Ishikawa (cell line): ENCODE results near the gene UTP11.

Experiments
- CEBPB ChIP-seq: IDR thresholded peaks from 2 replicates; pipeline ENCODE4 v1.6.1; 2012
- CREB1 ChIP-seq: IDR thresholded peaks from 2 replicates; pipeline ENCODE4 v1.6.1; 2012; ENCODE audit warnings: low read depth
- EGR1 ChIP-seq: IDR thresholded peaks from 2 replicates; pipeline ENCODE4 v1.6.1; 2012
- EP300 ChIP-seq: IDR thresholded peaks from 2 replicates; pipeline ENCODE4 v1.6.1; 2012; ENCODE audit warnings: borderline replicate concordance
- FOXM1 ChIP-seq: IDR thresholded peaks from 2 replicates; pipeline ENCODE4 v1.6.1; 2012; ENCODE audit warnings: low read depth, borderline replicate concordance
- NFIC ChIP-seq: IDR thresholded peaks from 2 replicates; pipeline ENCODE4 v1.6.1; 2012
- RAD21 ChIP-seq: IDR thresholded peaks from 2 replicates; pipeline ENCODE4 v1.6.1; 2012; ENCODE audit warnings: low read depth
- TAF1 ChIP-seq: IDR thresholded peaks from 2 replicates; pipeline ENCODE4 v1.6.1; 2012; ENCODE audit warnings: low read depth, mild to moderate bottlenecking
- TCF12 ChIP-seq: IDR thresholded peaks from 2 replicates; pipeline ENCODE4 v1.6.1; 2012; ENCODE audit warnings: low read depth
- TEAD4 ChIP-seq: IDR thresholded peaks from 2 replicates; pipeline ENCODE4 v1.6.1; 2012
- YY1 ChIP-seq: IDR thresholded peaks from 2 replicates; pipeline ENCODE4 v1.6.1; 2012; ENCODE audit warnings: low read depth
- ZBTB7A ChIP-seq: IDR thresholded peaks from 2 replicates; pipeline ENCODE4 v1.6.1; 2012; ENCODE audit warnings: low read depth
- TF ChIP-seq, protein P1 (sequence below): IDR thresholded peaks from 2 replicates; pipeline ENCODE4 v1.6.1; 2012
- TF ChIP-seq, protein P2 (sequence below): IDR thresholded peaks from 2 replicates; pipeline ENCODE4 v1.6.1; 2012
- TF ChIP-seq, protein P3 (sequence below): IDR thresholded peaks from 2 replicates; pipeline ENCODE4 v1.6.1; 2012; ENCODE audit warnings: low read depth, mild to moderate bottlenecking

The UTP11 gene

DNA sequence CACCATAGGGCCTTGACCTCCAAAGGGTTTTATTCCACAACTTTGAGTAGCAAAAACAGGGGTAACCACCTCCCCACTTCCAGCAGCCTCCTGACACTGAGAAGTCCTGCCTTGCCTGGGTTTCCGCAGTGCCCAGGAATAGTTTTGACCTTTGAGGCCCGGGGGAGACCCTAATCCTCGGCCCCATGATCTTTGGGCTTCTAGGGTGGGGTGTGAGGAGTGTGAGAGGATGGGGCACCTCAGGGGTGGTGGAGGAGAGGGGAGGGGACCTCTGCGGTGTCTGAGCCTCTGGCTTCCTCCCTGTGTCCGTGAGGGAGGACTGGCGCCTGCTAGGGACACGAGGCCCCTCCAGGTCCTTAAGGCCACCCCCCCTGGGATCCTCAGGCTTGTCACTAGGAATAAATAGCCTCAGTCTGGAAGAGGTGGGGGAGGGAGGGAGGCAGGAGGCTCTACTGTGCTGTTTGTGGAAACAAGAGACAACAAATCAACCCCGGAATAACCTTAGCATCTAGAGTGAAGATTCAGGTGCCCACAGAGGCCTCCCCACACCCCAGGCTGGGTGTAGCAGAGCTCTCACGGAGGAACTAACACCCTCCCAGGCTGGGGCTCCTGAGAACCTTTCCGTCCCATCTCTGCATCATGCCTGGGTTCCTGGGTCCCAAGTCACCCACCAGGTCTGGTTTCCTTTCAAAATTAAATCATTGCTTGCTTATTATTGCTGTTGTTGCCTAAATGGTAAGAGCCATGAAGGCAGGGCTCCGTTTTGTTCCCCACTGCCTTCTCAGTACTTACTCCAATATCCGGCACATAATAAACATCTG, 6.3 kb upstream of the UTP11 start:
- TF ChIP-seq TAF1 (no peak), EGR1 (no peak), ZBTB7A (no peak), CREB1 (no peak), TEAD4 (no peak), TCF12 (no peak), NFIC (no peak), CEBPB (no peak)
- TF ChIP-seq, protein P1, sequence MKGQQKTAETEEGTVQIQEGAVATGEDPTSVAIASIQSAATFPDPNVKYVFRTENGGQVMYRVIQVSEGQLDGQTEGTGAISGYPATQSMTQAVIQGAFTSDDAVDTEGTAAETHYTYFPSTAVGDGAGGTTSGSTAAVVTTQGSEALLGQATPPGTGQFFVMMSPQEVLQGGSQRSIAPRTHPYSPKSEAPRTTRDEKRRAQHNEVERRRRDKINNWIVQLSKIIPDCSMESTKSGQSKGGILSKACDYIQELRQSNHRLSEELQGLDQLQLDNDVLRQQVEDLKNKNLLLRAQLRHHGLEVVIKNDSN = no peak

DNA sequence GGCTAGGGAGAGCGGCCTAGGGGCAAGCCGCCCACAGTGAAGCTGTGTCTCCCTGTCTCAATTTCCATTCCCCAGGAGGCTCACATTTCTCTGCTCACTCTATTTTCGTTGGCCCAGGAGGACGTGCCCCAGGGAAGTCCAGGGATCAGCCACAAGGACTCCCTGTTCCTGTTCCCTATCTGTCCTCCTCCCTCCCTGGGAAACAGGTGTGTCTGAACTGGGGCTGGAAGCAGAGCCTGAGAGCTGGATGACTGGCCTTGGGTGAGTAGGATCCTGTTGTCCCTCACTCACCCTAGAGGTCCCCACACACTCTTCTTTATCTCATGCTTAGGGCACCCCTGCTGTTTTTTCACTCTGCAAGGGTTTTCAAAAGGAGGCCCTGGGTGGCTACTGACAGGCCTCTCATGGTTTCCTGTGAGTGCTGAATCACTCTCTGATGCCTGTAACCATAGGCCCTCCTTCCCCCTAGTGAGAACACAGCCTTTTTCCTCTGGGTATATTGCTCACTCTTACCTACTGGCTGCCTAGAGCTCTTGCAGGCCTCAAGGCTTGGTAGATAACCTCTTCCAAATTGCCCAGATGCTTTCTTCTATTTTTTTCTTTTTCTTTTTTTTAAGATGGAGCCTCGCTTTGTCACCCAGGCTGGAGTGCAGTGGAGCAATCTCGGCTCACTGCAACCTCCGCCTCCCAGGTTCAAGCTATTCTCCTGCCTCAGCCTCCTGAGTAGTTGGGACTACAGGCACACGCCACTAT, 3.3 kb upstream of the UTP11 start:
- TF ChIP-seq CREB1 (no peak), EP300 (no peak), TEAD4 (no peak), TCF12 (no peak), TAF1 (no peak), YY1 (no peak), RAD21 (no peak), FOXM1 (no peak), ZBTB7A (no peak)
- TF ChIP-seq, protein P1 = no peak

DNA sequence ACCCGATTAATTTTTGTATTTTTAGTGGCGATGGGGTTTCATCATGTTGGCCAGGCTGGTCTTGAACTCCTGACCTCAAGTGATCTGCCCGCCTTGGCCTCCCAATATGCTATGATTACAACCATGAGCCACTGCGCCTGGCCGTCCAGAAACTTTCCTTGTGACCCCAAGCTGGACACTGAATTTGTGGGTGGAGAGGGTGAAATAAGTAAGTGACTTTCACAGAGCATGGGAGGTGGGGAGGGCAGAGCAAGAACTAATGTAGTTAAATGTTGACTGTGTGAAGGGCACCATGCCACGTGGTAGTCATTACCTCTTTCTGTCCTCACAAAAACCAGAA, 2.7 kb upstream of the UTP11 start:
- TF ChIP-seq CEBPB = no peak
- no peak for TF ChIP-seq ZBTB7A

DNA sequence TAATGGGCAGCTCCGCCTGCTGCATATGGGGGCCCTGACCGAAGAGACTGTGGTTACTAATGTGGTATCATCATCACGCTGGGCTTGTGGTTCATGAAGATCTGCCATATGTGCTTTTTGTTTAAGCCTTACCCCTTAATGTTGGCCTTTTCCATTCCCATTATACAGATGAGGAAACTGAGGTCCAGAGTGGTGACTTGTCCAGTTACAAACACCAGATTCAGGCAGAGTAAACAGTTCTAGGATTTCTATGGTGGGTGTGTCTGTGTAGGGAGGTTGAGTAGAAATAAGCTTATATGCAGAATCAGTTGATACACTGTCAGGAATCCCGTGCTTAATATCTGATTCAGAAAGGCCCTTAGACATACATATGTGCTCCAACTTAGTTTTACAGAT, 691 bp downstream of the UTP11 start:
- TF ChIP-seq EGR1 = no peak
- no peak for TF ChIP-seq CEBPB
- no peak for TF ChIP-seq TAF1
- no peak for TF ChIP-seq FOXM1
- no peak for TF ChIP-seq CREB1
- TF ChIP-seq RAD21 = no peak
- TF ChIP-seq, protein P1 = no peak
- TF ChIP-seq, protein P2, sequence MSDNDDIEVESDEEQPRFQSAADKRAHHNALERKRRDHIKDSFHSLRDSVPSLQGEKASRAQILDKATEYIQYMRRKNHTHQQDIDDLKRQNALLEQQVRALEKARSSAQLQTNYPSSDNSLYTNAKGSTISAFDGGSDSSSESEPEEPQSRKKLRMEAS = no peak
- no peak for TF ChIP-seq EP300
- no peak for TF ChIP-seq NFIC
- TF ChIP-seq TEAD4 = no peak
- no peak for TF ChIP-seq YY1
- TF ChIP-seq ZBTB7A = no peak
- TF ChIP-seq TCF12 = no peak

DNA sequence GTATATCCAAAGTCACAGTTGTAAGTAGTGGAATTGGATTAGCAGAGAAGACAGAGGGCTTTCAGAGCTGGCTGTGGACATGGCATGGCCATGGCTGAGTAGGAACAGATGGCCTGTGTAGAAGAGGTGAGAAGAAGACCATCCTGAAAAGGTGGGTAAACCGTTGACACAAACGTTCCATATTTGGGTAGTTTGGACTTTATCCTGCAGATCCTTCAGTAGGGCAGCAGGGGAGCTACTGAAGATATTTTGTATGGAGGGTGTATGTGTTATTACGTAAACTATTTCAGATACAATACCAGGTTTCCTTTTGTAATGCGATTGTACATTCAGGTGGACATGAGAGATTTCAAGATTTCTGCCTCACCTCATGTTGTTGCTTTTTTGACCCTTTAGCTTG, 1.6 kb downstream of the UTP11 start:
- TF ChIP-seq FOXM1 = no peak
- no peak for TF ChIP-seq YY1
- TF ChIP-seq CEBPB = no peak
- TF ChIP-seq TAF1 = no peak
- TF ChIP-seq, protein P2 = no peak
- no peak for TF ChIP-seq NFIC
- no peak for TF ChIP-seq EGR1
- TF ChIP-seq ZBTB7A = no peak
- TF ChIP-seq EP300 = no peak
- TF ChIP-seq CREB1 = no peak
- no peak for TF ChIP-seq TCF12
- TF ChIP-seq, protein P1 = no peak
- TF ChIP-seq RAD21 = no peak
- TF ChIP-seq, protein P3, sequence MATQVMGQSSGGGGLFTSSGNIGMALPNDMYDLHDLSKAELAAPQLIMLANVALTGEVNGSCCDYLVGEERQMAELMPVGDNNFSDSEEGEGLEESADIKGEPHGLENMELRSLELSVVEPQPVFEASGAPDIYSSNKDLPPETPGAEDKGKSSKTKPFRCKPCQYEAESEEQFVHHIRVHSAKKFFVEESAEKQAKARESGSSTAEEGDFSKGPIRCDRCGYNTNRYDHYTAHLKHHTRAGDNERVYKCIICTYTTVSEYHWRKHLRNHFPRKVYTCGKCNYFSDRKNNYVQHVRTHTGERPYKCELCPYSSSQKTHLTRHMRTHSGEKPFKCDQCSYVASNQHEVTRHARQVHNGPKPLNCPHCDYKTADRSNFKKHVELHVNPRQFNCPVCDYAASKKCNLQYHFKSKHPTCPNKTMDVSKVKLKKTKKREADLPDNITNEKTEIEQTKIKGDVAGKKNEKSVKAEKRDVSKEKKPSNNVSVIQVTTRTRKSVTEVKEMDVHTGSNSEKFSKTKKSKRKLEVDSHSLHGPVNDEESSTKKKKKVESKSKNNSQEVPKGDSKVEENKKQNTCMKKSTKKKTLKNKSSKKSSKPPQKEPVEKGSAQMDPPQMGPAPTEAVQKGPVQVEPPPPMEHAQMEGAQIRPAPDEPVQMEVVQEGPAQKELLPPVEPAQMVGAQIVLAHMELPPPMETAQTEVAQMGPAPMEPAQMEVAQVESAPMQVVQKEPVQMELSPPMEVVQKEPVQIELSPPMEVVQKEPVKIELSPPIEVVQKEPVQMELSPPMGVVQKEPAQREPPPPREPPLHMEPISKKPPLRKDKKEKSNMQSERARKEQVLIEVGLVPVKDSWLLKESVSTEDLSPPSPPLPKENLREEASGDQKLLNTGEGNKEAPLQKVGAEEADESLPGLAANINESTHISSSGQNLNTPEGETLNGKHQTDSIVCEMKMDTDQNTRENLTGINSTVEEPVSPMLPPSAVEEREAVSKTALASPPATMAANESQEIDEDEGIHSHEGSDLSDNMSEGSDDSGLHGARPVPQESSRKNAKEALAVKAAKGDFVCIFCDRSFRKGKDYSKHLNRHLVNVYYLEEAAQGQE = no peak

DNA sequence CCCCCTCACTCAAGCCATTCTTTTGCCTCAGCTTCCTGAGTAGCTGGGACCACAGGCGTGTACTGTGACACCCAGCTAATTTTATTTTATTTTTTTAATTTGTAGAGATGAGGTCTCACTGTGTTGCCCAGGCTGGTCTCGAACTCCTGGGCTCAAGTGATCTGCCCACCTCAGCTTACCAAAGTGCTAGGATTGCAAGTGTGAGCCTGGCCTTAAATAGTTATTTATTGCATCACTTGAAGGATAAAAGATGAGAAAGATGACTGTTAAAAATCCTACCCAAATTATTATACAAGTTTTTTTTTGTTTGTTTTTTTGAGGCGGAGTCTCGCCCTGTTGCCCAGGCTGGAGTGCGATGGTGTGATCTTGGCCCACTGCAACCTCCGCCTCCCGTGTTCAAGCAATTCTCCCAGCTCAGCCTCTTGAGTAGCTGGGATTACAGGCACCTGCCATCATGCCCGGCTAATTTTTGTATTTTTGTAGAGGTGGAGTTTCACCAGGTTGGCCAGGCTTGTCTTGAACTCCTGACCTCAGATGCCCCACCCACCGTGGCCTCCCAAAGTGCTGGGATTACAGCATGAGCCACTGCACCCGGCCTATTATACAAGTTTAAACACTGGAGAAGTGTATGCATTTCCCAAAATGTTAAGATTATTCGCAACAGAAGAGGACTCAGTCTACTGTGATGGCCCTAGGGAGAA, 2.3 kb downstream of the UTP11 start:
- TF ChIP-seq, protein P1 = no peak
- TF ChIP-seq TCF12 (no peak), EGR1 (no peak), CREB1 (no peak), NFIC (no peak)
- TF ChIP-seq, protein P2 = no peak
